Activated effector memory CD4-positive, alpha-beta T cell treated with Interleukin-2 at 50 U/mL for 16 hours (primary cell): ENCODE results near the gene CNOT6L.
"Not testable (repeated sequence)": the region's sequence is repeated elsewhere in the genome, so short reads cannot be mapped to it uniquely, and the experiment has no call there.

Experiments
- DNase-seq: peaks from one replicate; pipeline ENCODE4 v3.0.0-alpha.2; 2020

Gene CNOT6L

GRCh38 chr4:77819843-77820648 lies 878 bp upstream of the CNOT6L start:
- DNase-seq, result peak; percentile 91

- DNase-seq, result no peak
Measured at GRCh38 chr4:77819404-77819842, 255 bp upstream of the CNOT6L start.

DNA sequence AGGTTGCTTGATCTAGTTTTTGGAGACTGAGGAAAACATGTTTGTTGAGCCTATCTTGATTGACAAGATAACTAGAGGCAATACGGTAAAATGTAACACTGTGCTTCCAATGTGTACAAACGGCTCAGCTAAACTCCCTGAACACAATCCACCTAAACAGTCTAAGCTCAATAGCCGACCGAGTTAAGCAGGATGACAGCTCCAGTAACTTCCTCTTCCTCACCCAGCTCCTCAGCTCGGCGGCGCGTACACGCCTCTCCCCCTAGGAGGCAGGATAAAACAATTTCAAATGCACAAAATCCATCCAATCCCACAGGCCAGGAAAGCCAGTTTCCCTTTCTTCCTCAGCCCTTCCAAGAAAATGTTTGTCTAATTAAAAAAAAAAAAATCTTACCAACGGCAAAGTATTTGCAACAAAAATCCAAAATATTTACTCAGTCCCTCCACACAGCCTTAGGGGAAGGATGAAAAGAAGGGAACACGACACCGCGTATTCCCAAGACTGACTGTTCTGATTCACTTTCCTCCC lies 1.0 kb downstream of the CNOT6L start:
- peak; percentile 16 for DNase-seq

- no peak for DNase-seq
Measured at GRCh38 chr4:77817304-77818072, 1.7 kb downstream of the CNOT6L start.

DNA sequence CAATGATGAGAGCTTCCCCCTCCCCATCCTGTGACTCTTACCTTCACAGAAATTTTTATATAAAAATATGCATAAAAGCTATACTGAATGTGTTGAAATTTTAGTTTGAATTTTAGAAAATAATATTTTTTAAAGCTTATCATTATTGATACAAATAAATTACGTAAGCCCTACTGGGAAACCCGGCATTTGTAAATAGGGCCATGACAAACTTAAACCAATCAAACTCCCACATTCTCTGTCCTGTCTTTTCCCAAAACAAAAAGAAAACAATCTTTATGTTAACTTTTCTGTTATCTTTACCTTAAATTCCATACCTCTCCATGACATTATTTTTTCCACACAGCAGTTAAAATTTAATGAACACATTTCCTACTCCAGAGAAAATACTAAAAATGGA lies 2.6 kb downstream of the CNOT6L start:
- no peak for DNase-seq

- DNase-seq, result no peak
Measured at GRCh38 chr4:77815636-77816035, 3.5 kb downstream of the CNOT6L start.

GRCh38 chr4:77805840-77806239 lies 13.3 kb downstream of the CNOT6L start:
- no peak for DNase-seq

- no peak for DNase-seq
Measured at GRCh38 chr4:77804471-77804870, 14.7 kb downstream of the CNOT6L start.

DNA sequence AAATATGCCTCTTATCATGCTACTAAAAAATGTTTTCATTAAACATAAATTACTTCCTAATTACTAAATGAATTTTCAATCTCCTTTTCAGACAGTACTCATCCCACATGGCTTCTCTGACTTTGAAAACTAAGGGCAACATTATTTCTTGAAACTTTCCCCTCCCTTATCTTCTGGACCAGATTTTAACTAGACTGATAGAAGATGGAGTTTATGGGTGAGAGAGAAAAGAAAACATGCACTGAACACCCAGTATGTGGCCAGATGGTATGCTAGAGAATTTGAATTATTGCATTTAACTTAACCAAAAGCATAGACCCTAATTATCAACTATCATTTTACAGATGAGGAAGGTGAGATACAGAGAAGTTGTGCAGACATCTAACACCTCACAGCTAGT lies 16.8 kb downstream of the CNOT6L start:
- DNase-seq, result no peak

DNA sequence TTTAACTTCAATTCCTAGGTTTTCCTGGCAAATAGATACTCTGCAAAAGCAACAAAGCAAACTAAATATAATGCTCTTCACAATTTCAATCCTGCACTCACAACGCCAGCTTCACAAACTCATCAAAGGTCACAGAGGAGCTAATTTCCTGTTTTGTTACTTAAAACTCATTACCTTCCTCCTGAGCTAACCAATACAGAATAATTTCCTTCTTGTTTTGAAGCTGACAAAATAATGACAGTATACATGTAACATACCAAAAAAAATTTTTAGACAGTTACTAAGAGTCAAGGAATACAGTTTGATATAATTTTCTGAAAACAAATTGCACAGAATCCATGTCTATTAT lies 17.9 kb downstream of the CNOT6L start:
- no peak for DNase-seq

DNA sequence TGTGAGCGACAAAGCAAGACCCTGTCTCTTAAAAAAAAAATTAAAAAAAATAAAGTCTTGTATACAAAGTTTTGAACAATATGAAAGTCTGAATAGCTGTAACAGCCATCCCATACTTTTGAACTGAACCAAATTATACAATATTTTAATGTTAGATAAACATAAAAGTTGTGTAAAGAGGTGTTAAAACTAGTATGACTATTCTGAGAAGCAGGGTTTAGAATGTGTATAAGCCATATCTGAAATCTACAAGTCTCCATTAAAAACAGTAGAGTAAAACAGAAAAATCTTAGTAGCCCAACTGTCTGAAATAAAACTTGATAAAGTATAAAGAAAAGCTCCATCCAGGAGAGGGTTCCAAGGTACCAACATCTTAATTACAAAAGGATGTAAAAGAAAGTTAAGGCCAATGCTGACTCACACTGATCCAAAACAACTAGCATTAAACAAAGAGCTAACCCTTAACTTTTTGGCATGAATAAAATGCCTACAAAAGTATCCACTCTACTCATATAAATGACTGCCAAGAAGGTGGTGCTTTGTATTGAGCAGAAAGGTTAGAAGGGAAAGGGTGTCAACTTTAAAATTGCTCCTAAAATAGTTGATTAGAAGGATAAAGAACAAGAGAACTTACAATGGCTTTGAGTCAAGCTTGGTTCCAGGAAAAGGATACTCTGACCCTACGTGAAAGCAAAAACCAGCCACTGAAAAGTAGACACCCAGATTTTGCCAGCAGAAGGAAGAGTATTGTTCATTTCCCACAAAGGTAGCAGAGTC lies 18.5 kb downstream of the CNOT6L start:
- no peak for DNase-seq

- no peak for DNase-seq
Measured at GRCh38 chr4:77800077-77800476, 19.1 kb downstream of the CNOT6L start.

GRCh38 chr4:77798385-77798784 lies 20.8 kb downstream of the CNOT6L start:
- no peak for DNase-seq

- no peak for DNase-seq
Measured at GRCh38 chr4:77797239-77797638, 21.9 kb downstream of the CNOT6L start.

GRCh38 chr4:77795326-77795725 lies 23.8 kb downstream of the CNOT6L start:
- no peak for DNase-seq

DNA sequence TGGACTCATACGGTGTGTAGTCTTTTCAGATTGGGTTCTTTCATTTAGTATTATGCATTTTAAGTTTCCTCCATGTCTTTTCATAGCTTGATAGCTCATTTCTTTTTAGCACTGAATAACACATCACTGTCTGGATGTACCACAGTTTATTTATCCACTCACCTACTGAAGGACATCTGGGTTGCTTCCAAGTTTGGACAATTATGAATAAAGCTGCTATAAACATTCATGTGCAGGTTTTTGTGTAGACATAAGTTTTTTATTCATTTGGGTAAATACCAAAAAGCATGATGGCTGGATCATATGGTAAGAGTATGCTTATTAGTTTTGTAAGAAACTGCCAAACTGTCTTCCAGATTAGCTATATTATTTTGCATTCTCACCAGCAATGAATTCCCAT lies 29.0 kb downstream of the CNOT6L start:
- no peak for DNase-seq

GRCh38 chr4:77788990-77789389 lies 30.2 kb downstream of the CNOT6L start:
- DNase-seq, result no peak

DNA sequence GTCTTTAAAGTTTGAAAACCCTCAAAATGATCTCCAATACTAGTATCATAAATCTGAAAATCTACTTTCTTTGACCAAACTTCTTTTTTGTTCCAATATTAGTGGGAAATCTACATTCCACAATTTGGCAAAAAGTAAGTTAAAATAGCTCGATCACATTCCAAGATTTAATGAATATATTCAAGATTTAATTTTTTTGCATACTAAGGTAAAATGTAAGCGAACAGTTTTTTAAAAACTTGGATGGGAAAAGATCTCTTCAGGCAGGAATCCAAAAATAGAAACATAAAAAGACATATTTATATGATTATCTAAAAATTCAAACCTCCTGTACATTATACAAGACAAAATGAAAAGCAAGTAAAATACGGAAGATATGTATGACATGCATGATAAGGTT lies 31.2 kb downstream of the CNOT6L start:
- DNase-seq, result no peak

GRCh38 chr4:77785669-77786068 lies 33.5 kb downstream of the CNOT6L start:
- no peak for DNase-seq

- DNase-seq, result no peak
Measured at GRCh38 chr4:77783895-77784294, 35.3 kb downstream of the CNOT6L start.

DNA sequence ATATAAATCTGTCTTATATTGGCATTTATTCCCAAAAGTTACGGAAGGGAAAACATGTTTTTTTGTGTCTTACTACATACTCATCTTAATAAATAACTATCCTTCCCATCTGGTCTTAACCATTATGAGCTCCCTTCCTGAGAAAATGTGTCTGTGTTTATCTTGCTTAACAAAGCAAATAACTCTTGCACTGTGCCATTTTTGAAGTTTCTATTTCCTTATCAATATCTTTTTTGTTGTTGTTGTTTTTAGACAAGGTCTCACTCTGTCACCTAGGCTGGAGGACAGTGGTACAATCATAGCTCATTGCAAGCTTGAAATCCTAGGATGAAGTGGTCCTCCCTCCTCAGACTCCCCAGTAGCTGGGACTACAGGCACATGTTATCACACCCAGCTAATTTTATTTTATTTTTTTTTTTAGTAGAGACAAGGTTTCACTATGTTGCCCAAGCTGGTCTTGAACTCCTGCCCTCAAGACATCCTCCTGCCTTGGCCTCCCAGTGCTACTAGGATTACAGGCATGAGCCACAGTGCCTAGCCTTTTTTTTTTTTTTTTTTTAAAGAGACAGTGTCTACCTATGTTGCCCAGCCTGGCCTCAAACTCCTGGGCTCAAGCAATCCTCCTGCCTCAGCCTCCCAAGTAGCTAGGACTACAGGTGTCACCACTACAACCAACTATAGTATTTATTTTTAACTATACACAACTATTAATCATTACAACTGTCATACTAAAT lies 36.9 kb downstream of the CNOT6L start:
- DNase-seq, result no peak

- DNase-seq, result not testable (repeated sequence)
Measured at GRCh38 chr4:77780762-77781161, 38.4 kb downstream of the CNOT6L start.
